Liver (tissue), 9 donors: Measurements from ENCODE around the gene XYLB. TPM values are rescaled to one million over a fixed set of nuclear protein-coding genes. Genes with fewer than 3 reads are reported as not detected.

ENCODE experiments used
- DNase-seq: peaks from one replicate; pipeline ENCODE4 v3.0.0-alpha.2; 2017; ENCODE audit warnings: low spot score
- H3K27ac ChIP-seq, 2 donors: one replicate each; pipeline ENCODE4 v1.7.0; 2013; ENCODE audit warnings: inconsistent platforms in 2 of 2, low read length in 2 of 2, control low read depth in 1 of 2, low read depth in 1 of 2, mild to moderate bottlenecking in 1 of 2
- H3K27me3 ChIP-seq, 4 donors: one replicate each; pipeline versions ENCODE4 v1.6.1 to v1.7.0; 2013; ENCODE audit warnings: low read length in 3 of 4, inconsistent platforms in 1 of 4, mild to moderate bottlenecking in 1 of 4, moderate library complexity in 1 of 4; ENCODE audit not compliant: control insufficient read depth in 4 of 4, insufficient read depth in 4 of 4
- H3K36me3 ChIP-seq, 4 donors: one replicate each; pipeline versions ENCODE4 v1.6.1 to v1.7.0; 2013; ENCODE audit warnings: low read length in 3 of 4, mild to moderate bottlenecking in 3 of 4, low read depth in 1 of 4, moderate library complexity in 1 of 4; ENCODE audit not compliant: control insufficient read depth in 4 of 4, insufficient read depth in 3 of 4
- H3K4me1 ChIP-seq, 4 donors: one replicate each; pipeline versions ENCODE4 v1.6.1 to v1.7.0; 2013; ENCODE audit warnings: low read length in 3 of 4, mild to moderate bottlenecking in 3 of 4, moderate library complexity in 1 of 4; ENCODE audit not compliant: control insufficient read depth in 4 of 4, insufficient read depth in 4 of 4
- H3K4me3 ChIP-seq, 3 donors: one replicate each; pipeline versions ENCODE4 v1.6.1 to v1.7.0; 2013; ENCODE audit warnings: low read length in 3 of 3, control low read depth in 1 of 3, low read depth in 1 of 3, mild to moderate bottlenecking in 1 of 3
- H3K9ac ChIP-seq, 2 donors: one replicate each; pipeline ENCODE4 v1.7.0; 2013; ENCODE audit warnings: low read length in 2 of 2, mild to moderate bottlenecking in 2 of 2, moderate library complexity in 2 of 2, control low read depth in 1 of 2, low read depth in 1 of 2
- H3K9me3 ChIP-seq, 4 donors: one replicate each; pipeline versions ENCODE4 v1.6.1 to v1.7.0; 2013; ENCODE audit warnings: low read length in 3 of 4; ENCODE audit not compliant: control insufficient read depth in 4 of 4
- CTCF ChIP-seq: fragments of 150-350 bp; IDR thresholded peaks from 2 replicates; pipeline ENCODE4 v1.5.1; 2017; ENCODE audit warnings: improper control_type of control experiment, low read depth, low read length; ENCODE audit not compliant: missing input control
- EGR1 ChIP-seq, 2 donors: IDR thresholded peaks; 2 replicates each; pipeline ENCODE4 v1.6.1; 2016 to 2018; ENCODE audit warnings: antibody characterized with exemption in 2 of 2, low read depth in 2 of 2
- FOXA1 ChIP-seq: IDR thresholded peaks from 2 replicates; pipeline ENCODE4 v1.6.1; 2016; ENCODE audit warnings: antibody characterized with exemption
- GABPA ChIP-seq, 2 donors: IDR thresholded peaks in 1 of 2; conservative IDR thresholded peaks in 1 of 2; 2 replicates each; pipeline ENCODE4 v1.6.1; 2016; ENCODE audit warnings: antibody characterized with exemption in 2 of 2, mild to moderate bottlenecking in 1 of 2, moderate library complexity in 1 of 2
- HNF4A ChIP-seq, 2 donors: conservative IDR thresholded peaks; 2 replicates each; pipeline ENCODE4 v1.6.1; 2016; ENCODE audit warnings: antibody characterized with exemption in 2 of 2, mild to moderate bottlenecking in 2 of 2
- NR2F2 ChIP-seq: IDR thresholded peaks from 2 replicates; pipeline ENCODE4 v1.6.1; 2016; ENCODE audit warnings: antibody characterized with exemption
- RXRA ChIP-seq, 2 donors: IDR thresholded peaks; 2 replicates each; pipeline ENCODE4 v1.6.1; 2017 to 2018; ENCODE audit warnings: antibody characterized with exemption in 2 of 2, mild to moderate bottlenecking in 1 of 2
- SP1 ChIP-seq: IDR thresholded peaks from 2 replicates; pipeline ENCODE4 v1.6.1; 2018; ENCODE audit warnings: antibody characterized with exemption, mild to moderate bottlenecking
- TAF1 ChIP-seq: conservative IDR thresholded peaks from 2 replicates; pipeline ENCODE4 v1.6.1; 2016; ENCODE audit warnings: antibody characterized with exemption, mild to moderate bottlenecking
- WGBS: extraction: QIAGEN DNeasy Blood & Tissue Kit; methylation state at CpG from one replicate; pipeline ENCODE4 v1.1.7; 2013; 5-methylcytosine and 5-hydroxymethylcytosine counted together
- polyA plus RNA-seq, 2 donors: library from polyadenylated mRNA; stranded (reverse) in 1 of 2; unstranded in 1 of 2; fragments of 200-250 nt in 1 of 2; fragments of >200 nt in 1 of 2; fragmentation: Nextera tagmentation in 1 of 2; extraction: Ambion mirVana in 1 of 2; gene quantifications; one replicate each; pipeline versions ENCODE4 v1.2.1 to v1.2.3, GENCODE V29; 2013 to 2015
- total RNA-seq, 2 donors: library from RNA; depleted of rRNA; stranded (reverse); fragments of >200 nt; gene quantifications; one replicate each; pipeline ENCODE4 v1.2.3, GENCODE V29; 2014
- TF ChIP-seq, protein P1 (sequence below): IDR thresholded peaks from 2 replicates; pipeline ENCODE4 v1.6.1; 2016; ENCODE audit warnings: antibody characterized with exemption
- TF ChIP-seq, protein P2 (sequence below): IDR thresholded peaks from 2 replicates; pipeline ENCODE4 v1.6.1; 2016; ENCODE audit warnings: antibody characterized with exemption
- donor health status: healthy.
- donor health status: healthy.
- donor health status: healthy.
- donor health status: healthy.
- donor health status: healthy.

XYLB gene
- total and polyA plus RNA-seq, 4 donors, result 14.2 to 51.5 (median 18.0) TPM

- no peak for TF ChIP-seq EGR1 (IDR thresholded peaks at IDR 0.05; ENCODE audit: low read depth in 2 of 2)
- TF ChIP-seq TAF1, result no peak
Measured at GRCh38 chr3:38332201-38332600, 14.4 kb upstream of the XYLB start (continued).

DNA sequence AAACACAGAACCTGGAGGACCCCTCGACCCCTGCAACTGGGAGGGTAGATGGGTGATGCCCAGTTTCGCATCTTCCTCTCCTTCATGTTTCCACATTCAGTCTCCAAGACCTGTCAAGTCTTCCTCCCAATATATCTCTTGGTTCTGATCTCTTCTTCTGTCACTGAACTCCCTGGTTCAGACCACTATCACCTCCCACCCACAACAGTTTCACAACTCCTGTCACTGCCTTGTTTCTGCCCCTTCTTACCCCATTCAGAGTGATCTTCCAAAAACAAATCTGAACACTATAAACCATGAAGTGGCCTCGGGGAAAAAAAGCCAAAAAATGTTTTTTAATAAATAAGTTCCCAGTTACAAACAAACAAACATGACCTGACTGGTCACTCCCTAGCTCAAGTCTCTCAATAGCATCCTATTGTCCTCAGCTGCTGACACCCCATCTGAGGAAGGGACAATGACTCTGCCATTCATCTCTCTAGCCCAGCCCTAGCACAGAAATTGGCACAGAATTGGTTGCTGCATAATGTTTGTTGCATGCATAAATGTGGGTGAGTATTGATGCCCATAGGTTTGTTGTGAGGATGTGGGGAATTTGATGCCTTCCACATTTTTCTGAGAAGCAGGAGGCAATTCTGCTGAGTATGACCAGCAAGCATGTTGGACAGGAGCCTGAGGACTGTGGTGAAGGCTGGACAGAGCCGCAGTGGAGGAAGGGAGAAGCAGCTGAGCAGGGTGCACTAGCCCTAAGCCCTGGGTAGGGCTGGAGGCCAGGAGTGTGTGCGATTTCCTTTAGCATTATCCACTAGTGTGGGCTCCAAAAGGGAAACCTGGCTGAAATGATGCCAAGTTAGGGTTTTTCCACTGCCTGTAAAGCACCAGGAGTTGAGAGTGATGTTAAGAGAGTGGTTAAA, 12.2 kb upstream of the XYLB start:
- no peak for DNase-seq
- no peak overlapping the region for H3K27ac ChIP-seq
- no peak for TF ChIP-seq CTCF
- no peak for TF ChIP-seq FOXA1
- no peak for TF ChIP-seq GABPA (IDR thresholded peaks at IDR 0.05 in 1 of 2, conservative IDR thresholded peaks at IDR 0.05 in 1 of 2)
- no peak for TF ChIP-seq HNF4A (conservative IDR thresholded peaks at IDR 0.05)
- TF ChIP-seq, protein P1, sequence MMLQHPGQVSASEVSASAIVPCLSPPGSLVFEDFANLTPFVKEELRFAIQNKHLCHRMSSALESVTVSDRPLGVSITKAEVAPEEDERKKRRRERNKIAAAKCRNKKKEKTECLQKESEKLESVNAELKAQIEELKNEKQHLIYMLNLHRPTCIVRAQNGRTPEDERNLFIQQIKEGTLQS, result no peak
- TF ChIP-seq, protein P2, sequence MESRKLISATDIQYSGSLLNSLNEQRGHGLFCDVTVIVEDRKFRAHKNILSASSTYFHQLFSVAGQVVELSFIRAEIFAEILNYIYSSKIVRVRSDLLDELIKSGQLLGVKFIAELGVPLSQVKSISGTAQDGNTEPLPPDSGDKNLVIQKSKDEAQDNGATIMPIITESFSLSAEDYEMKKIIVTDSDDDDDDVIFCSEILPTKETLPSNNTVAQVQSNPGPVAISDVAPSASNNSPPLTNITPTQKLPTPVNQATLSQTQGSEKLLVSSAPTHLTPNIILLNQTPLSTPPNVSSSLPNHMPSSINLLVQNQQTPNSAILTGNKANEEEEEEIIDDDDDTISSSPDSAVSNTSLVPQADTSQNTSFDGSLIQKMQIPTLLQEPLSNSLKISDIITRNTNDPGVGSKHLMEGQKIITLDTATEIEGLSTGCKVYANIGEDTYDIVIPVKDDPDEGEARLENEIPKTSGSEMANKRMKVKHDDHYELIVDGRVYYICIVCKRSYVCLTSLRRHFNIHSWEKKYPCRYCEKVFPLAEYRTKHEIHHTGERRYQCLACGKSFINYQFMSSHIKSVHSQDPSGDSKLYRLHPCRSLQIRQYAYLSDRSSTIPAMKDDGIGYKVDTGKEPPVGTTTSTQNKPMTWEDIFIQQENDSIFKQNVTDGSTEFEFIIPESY, result no peak
- TF ChIP-seq RXRA (IDR thresholded peaks at IDR 0.05), result no peak
- no peak for TF ChIP-seq TAF1
- H3K27me3 ChIP-seq, result no peaks in the 10 kb centered on the region
- no peak overlapping the region for H3K9ac ChIP-seq
- H3K4me1 ChIP-seq, result peaks cover 3 to 16% (median 11%) of the 10 kb centered on the region in 4 donors
- WGBS, result 84% methylated on average over 5 of the region's 5 CpGs
- no peaks in the 10 kb centered on the region for H3K36me3 ChIP-seq
- H3K4me3 ChIP-seq, result no peak overlapping the region
- H3K9me3 ChIP-seq, result no peaks in the 10 kb centered on the region

DNA sequence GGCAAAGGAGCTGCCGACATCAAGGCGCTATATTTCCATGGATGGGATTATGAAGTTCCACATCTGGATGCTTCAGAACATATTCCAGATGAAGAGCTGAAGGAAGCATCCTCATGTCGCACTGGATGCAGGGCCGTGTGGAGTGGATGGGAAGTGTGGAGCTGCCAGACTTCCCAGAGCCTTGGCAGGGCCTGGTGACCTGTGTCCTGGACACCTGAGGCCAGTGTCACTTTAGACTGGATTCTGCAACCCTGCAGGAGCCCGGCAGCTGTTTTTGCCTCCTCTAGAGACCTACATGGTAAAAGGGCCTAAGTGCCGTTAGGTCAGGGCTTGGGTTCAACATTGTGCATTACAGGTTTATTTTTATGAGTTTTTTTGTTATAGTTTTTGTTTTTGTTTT, 11.3 kb upstream of the XYLB start:
- no peaks in the 10 kb centered on the region for H3K27me3 ChIP-seq
- H3K27ac ChIP-seq, result no peak overlapping the region
- 74% methylated on average over 6 of the region's 6 CpGs for WGBS
- no peak overlapping the region for H3K9ac ChIP-seq
- H3K9me3 ChIP-seq, result no peaks in the 10 kb centered on the region
- DNase-seq, result no peak
- H3K36me3 ChIP-seq, result no peaks in the 10 kb centered on the region
- peaks cover 3 to 16% (median 11%) of the 10 kb centered on the region in 4 donors for H3K4me1 ChIP-seq
- TF ChIP-seq SP1, result no peak
- no peak for TF ChIP-seq NR2F2
- no peak overlapping the region for H3K4me3 ChIP-seq
